Activated CD8-positive, alpha-beta memory T cell treated with anti-CD3 and anti-CD28 coated beads, Interleukin-2, amount 10 ng/mL, durations not matched to agents 7 days and 5 days (primary cell): ENCODE measurements around the gene PGAP1. TPM values are rescaled to one million over a fixed set of nuclear protein-coding genes. Genes with fewer than 3 reads are reported as not detected.
A peak's percentile ranks its signal among the peaks of the same experiment; 100 is the strongest.
"Not testable (repeated sequence)": the region's sequence is repeated elsewhere in the genome, so short reads cannot be mapped to it uniquely, and the experiment has no call there.

Source experiments
- ATAC-seq: fragments of 150-1000 bp; cut with Tn5 transposase; one replicate; pipeline ENCODE4 v1.10.0; 2021; ENCODE audit warnings: moderate library complexity
- CTCF ChIA-PET: fragments of 350-600 bp; sonication (Branson Sonifier 250); formaldehyde crosslinking; loops from one replicate; lab custom pipeline; 2021; ENCODE audit warnings: antibody characterized with exemption; lab: Charles Lee
- DNase-seq: peaks from one replicate; pipeline ENCODE4 v3.0.0-alpha.2; 2020
- H3K27ac Mint-ChIP-seq: one replicate; pipeline ENCODE4 v1.8.0; 2021; ENCODE audit warnings: mild to moderate bottlenecking, mixed read lengths
- H3K27me3 Mint-ChIP-seq: one replicate; pipeline ENCODE4 v1.8.0; 2021; ENCODE audit warnings: mixed read lengths
- H3K36me3 Mint-ChIP-seq: one replicate; pipeline ENCODE4 v1.8.0; 2021; ENCODE audit warnings: mild to moderate bottlenecking, mixed read lengths
- H3K4me1 Mint-ChIP-seq: one replicate; pipeline ENCODE4 v1.8.0; 2021; ENCODE audit warnings: mixed read lengths
- H3K4me3 Mint-ChIP-seq: one replicate; pipeline ENCODE4 v1.8.0; 2021; ENCODE audit warnings: mild to moderate bottlenecking, moderate library complexity, mixed read lengths
- H3K9me3 Mint-ChIP-seq: one replicate; pipeline ENCODE4 v1.8.0; 2022; ENCODE audit warnings: low read depth, mixed read lengths
- total RNA-seq, 2 experiments: library from RNA; stranded (reverse); gene quantifications; one replicate each; pipeline ENCODE4 v1.2.3, GENCODE V29; 2021

The PGAP1 gene
- total RNA-seq, 2 experiments from 2014 or later, result 20.3 to 60.0 TPM

DNA sequence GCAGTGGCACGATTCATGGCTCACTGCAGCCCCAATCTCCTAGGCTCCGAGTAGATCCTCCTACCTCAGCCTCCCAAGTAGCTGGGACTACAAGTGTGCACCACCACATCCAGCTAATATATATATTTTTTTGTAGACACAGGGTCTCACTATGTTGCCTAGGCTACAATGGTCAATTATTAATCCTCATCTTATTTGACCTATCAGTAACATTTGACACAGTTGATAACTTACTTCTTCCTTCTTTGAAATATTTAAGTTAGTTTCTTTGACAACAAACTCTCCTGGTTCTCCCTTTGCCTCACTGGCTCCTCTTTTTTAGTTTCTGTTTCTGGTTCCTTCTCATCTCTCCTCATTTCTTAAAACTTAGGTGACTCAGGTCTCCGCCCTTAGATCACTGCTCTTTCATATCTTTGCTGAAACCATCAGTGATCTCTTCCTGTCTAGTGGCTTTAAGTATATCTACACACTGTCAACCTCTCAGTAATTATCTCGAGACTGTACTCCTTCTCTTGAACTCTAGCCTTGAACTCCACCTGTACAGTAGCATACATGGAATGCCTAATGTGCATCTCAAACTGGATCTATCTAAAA, 11.5 kb downstream of the PGAP1 start:
- Mint-ChIP-seq H3K4me3 (peak overlapping the region; percentile 53), H3K27me3 (no peaks in the 10 kb centered on the region), H3K36me3 (peaks cover 79% of the 10 kb centered on the region), H3K27ac (peak overlapping the region; percentile 98), H3K4me1 (peaks cover 54% of the 10 kb centered on the region), H3K9me3 (peaks cover 15% of the 10 kb centered on the region)
- DNase-seq (peak; percentile 55), ATAC-seq (peak; percentile 99)
- CTCF ChIA-PET, result interaction anchor here (0.7 to 2.5 kb wide), 4 partner anchors 13 to 387 kb away, joined by 3 to 8 read pairs (median 3); no protein-coding TSS in a partner anchor

DNA sequence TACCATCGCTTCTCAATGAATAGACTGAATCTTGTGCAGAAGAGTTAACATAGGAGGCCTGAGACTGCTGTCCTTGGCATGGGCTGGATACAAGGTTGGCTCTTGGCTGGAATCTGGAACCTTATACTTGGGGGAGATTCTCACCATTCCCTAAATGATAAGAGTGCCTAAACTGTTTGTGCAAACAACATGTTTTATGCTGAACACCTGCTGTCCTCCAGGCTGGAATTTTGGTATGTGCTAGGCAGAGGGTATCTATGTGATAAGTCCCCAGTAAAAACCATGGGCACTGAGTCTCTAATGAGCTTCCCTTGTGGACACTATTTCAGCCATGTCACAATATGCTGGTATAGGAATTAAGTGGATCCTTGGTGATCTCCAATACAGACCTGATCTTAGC, 12.8 kb downstream of the PGAP1 start:
- Mint-ChIP-seq H3K27ac (peak overlapping the region; percentile 98), H3K4me3 (no peak overlapping the region), H3K4me1 (peaks cover 42% of the 10 kb centered on the region), H3K36me3 (peaks cover 66% of the 10 kb centered on the region), H3K27me3 (no peaks in the 10 kb centered on the region), H3K9me3 (peaks cover 11% of the 10 kb centered on the region)
- DNase-seq (no peak), ATAC-seq (no peak)
- CTCF ChIA-PET, result no interaction called here

DNA sequence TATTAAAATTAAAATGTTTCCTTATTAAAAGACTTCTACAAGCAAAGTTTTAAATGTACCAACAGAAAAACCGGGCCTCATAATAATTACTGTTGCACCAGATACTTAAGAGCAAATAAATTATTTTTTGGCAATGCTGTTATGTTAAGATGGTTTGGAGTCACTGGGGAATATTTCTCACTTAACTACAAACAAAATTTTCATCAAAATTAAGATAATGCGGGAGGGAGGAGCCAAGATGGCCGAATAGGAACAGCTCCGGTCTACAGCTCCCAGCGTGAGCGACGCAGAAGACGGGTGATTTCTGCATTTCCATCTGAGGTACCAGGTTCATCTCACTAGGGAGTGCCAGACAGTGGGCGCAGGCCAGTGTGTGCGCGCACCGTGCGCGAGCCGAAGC, 21.1 kb downstream of the PGAP1 start:
- ATAC-seq, H3K9me3 Mint-ChIP-seq, H3K27me3 Mint-ChIP-seq, H3K27ac Mint-ChIP-seq, CTCF ChIA-PET, H3K4me3 Mint-ChIP-seq, DNase-seq, H3K4me1 Mint-ChIP-seq: not testable (repeated sequence)
- H3K36me3 Mint-ChIP-seq, result peaks cover 35% of the 10 kb centered on the region

DNA sequence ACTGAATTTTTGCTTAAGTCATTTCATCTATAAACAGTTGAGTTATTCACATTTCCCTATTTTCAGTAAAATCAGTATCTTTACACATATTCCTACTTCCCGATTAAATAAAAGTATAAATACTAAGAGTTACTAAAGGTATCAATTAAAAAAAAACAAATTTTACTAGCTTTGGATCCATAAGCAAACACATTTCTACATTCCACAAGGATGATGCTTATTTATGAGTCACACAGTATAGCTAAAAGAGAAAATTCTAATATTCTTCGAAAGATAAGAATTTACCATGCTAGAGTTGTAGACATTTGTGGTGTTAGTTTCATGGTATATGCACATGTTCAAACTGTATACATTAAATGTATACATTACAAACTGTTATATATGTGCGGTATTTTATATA, 23.7 kb downstream of the PGAP1 start:
- H3K27ac Mint-ChIP-seq, result no peak overlapping the region
- CTCF ChIA-PET, result interaction anchor here (0.7 kb wide), 1 partner anchor 581 kb away, joined by 3 read pairs; no protein-coding TSS in a partner anchor
- H3K9me3 Mint-ChIP-seq, result no peaks in the 10 kb centered on the region
- no peaks in the 10 kb centered on the region for H3K27me3 Mint-ChIP-seq
- peaks cover 47% of the 10 kb centered on the region for H3K36me3 Mint-ChIP-seq
- no peak overlapping the region for H3K4me3 Mint-ChIP-seq
- no peak for DNase-seq
- H3K4me1 Mint-ChIP-seq, result peaks cover 2% of the 10 kb centered on the region
- no peak for ATAC-seq

DNA sequence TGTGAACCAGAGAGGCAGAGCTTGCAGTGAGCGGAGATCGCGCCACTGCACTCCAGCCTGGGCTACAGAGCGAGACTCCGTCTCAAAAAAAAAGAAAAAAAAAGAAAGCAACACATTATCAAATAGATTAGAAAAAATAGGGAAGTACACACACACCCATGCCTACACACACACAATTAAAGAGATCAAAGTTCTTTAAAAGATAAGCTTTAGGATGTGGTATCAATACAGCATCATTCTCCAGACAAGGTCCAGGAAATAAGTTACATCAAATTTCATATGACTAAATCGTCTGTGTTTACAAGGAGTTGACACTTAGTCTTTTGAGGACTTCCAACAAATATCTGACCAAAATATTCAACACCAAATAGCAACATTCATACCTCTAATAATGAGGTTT, 25.7 kb downstream of the PGAP1 start:
- no peaks in the 10 kb centered on the region for H3K27me3 Mint-ChIP-seq
- H3K4me3 Mint-ChIP-seq, result no peak overlapping the region
- no peak for ATAC-seq
- CTCF ChIA-PET, result interaction anchor here (1.3 kb wide), 1 partner anchor 15 kb away, joined by 3 read pairs; no protein-coding TSS in a partner anchor
- H3K36me3 Mint-ChIP-seq, result peaks cover 57% of the 10 kb centered on the region
- H3K4me1 Mint-ChIP-seq, result peaks cover 4% of the 10 kb centered on the region
- H3K9me3 Mint-ChIP-seq, result no peaks in the 10 kb centered on the region
- no peak for DNase-seq
- no peak overlapping the region for H3K27ac Mint-ChIP-seq

DNA sequence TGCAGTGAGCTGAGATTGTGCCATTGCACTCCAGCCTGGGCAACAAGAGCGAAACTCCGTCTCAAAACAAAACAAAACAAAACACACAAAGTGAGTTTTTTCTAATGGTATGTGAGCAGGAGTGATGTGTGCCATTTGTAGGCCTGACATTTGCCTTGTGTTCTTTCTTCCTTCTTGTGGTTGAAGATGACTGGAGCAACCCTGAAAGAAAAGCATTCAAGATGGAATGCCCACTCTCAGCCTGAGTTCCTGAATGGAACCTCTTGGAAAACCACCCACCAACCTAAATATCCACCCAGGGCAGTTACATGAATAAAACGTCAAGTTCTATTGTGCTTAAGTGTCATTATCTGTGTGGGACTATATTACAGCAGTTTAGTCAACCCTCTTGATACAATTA, 26.5 kb downstream of the PGAP1 start:
- no peak for DNase-seq
- Mint-ChIP-seq H3K27me3 (no peaks in the 10 kb centered on the region), H3K4me1 (peaks cover 2% of the 10 kb centered on the region), H3K9me3 (no peaks in the 10 kb centered on the region), H3K36me3 (peaks cover 57% of the 10 kb centered on the region), H3K27ac (no peak overlapping the region), H3K4me3 (no peak overlapping the region)
- ATAC-seq, result no peak
- CTCF ChIA-PET, result no interaction called here

DNA sequence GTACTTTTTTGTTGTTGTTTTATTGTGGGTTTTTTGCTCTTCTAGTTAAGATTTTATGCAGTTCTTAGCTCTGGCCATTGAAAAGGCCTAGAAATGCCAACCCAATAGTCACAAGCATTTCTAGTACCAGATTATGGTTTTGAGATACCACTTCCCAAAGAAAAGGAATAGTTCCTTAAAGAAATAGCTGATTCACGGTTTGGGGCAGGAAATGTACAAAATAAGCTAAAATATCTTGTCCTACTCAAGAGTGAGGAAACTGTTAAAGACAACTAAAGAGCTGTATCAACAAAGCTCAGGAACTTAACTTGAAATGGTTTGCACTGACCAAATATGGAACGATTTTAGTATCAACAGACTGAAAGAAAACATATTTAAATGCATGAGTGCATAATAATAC, 35.4 kb downstream of the PGAP1 start:
- no peaks in the 10 kb centered on the region for H3K9me3 Mint-ChIP-seq
- peak overlapping the region; percentile 5 for H3K27ac Mint-ChIP-seq
- no peaks in the 10 kb centered on the region for H3K27me3 Mint-ChIP-seq
- no peak overlapping the region for H3K4me3 Mint-ChIP-seq
- ATAC-seq (no peak), DNase-seq (no peak)
- CTCF ChIA-PET, result interaction anchor here (0.9 to 1.3 kb wide), 2 partner anchors 13 to 41 kb away, joined by 3 read pairs; no protein-coding TSS in a partner anchor
- H3K36me3 Mint-ChIP-seq, result peaks cover 70% of the 10 kb centered on the region
- no peaks in the 10 kb centered on the region for H3K4me1 Mint-ChIP-seq

DNA sequence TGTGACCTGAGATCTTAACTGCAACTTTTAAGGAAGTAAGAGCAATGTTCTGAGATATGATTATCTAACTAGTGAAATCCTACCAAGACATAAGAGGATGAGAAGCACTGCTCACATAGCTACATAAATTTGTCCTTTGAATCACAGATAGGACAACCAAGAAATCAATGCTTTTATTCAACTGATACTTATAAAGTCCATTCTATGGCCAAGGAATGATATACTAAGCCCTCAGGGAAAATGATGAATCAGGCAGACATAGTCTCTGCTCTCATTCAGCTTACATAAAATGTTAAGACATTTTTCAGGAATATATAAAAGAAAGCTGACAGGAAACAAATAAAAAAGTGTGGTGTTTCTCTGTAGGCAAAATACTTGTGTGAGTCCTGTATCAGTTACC, 39.1 kb downstream of the PGAP1 start:
- H3K36me3 Mint-ChIP-seq, result peaks cover 71% of the 10 kb centered on the region
- ATAC-seq (no peak), DNase-seq (no peak)
- peaks cover 3% of the 10 kb centered on the region for H3K4me1 Mint-ChIP-seq
- CTCF ChIA-PET, result no interaction called here
- no peak overlapping the region for H3K27ac Mint-ChIP-seq
- H3K27me3 Mint-ChIP-seq, result no peaks in the 10 kb centered on the region
- H3K4me3 Mint-ChIP-seq, result no peak overlapping the region
- H3K9me3 Mint-ChIP-seq, result no peaks in the 10 kb centered on the region

DNA sequence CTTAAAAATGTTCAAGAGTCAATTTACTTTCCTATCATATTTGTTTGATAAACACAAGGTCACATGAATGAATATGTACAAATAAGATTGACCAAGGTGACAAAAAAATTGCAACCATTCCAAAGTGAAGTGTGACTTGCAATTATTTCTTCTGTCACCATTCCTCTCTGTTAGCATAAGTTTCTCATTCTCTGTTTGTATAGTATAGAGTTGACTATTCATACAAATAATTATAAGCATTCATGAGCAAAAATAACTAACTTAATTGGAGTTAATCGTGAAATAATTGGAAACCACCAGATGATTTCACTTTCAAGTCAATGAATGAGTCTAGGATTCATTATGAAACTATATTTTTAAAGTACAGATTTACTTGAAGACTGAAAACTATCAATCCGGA, 42.1 kb downstream of the PGAP1 start:
- ATAC-seq, result no peak
- CTCF ChIA-PET, result no interaction called here
- H3K27ac Mint-ChIP-seq, result no peak overlapping the region
- no peaks in the 10 kb centered on the region for H3K27me3 Mint-ChIP-seq
- peaks cover 3% of the 10 kb centered on the region for H3K4me1 Mint-ChIP-seq
- H3K36me3 Mint-ChIP-seq, result peaks cover 75% of the 10 kb centered on the region
- H3K9me3 Mint-ChIP-seq, result no peaks in the 10 kb centered on the region
- no peak for DNase-seq
- no peak overlapping the region for H3K4me3 Mint-ChIP-seq

DNA sequence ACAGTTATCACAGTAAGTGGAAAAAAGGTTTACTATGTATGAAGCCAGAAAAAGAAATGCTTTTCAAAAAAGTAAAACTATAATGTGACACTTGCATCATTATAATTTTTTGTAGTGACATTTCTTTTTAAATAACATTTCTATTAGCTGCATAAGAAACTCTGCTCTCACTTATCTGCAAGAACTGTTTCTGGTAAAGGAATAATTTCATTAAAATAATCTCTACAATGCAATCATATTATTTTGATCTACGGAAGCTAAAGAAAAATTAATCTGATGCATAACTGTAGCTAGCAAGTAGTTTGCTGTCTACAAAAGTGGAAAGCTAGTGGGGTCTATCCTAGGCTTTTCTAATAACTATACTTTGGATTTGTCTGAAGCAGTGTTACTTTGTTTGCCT, 50.1 kb downstream of the PGAP1 start:
- no peak overlapping the region for H3K27ac Mint-ChIP-seq
- H3K9me3 Mint-ChIP-seq, result no peaks in the 10 kb centered on the region
- CTCF ChIA-PET, result no interaction called here

DNA sequence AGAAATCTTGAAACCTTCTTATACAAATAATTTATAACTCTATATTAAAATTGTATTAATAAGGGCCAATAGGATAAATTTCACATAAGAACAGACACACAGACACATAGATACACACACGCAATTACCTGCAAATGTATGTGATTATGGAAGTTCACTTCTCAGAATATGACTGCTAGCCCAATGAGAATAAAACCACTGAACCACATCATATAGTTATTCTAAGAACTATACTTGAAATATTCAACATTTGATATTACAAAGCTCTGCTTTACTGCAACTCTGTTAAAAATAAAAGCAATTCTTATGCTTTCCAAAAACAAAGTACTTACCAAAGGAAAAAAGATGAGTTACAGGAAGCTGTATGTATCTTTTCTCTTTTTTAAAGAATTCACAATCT, 51.1 kb downstream of the PGAP1 start:
- no peaks in the 10 kb centered on the region for H3K27me3 Mint-ChIP-seq
- no peaks in the 10 kb centered on the region for H3K9me3 Mint-ChIP-seq
- H3K4me3 Mint-ChIP-seq, result no peak overlapping the region
- DNase-seq, result no peak
- H3K4me1 Mint-ChIP-seq, result peaks cover 17% of the 10 kb centered on the region
- H3K36me3 Mint-ChIP-seq, result peaks cover 51% of the 10 kb centered on the region
- CTCF ChIA-PET, result no interaction called here
- peak; percentile 20 for ATAC-seq
- no peak overlapping the region for H3K27ac Mint-ChIP-seq

More for the DNA sequence above, 50.1 kb downstream of the PGAP1 start:
- ATAC-seq (no peak), DNase-seq (no peak)
- Mint-ChIP-seq H3K4me3 (no peak overlapping the region), H3K4me1 (peaks cover 17% of the 10 kb centered on the region), H3K36me3 (peaks cover 54% of the 10 kb centered on the region), H3K27me3 (no peaks in the 10 kb centered on the region)

DNA sequence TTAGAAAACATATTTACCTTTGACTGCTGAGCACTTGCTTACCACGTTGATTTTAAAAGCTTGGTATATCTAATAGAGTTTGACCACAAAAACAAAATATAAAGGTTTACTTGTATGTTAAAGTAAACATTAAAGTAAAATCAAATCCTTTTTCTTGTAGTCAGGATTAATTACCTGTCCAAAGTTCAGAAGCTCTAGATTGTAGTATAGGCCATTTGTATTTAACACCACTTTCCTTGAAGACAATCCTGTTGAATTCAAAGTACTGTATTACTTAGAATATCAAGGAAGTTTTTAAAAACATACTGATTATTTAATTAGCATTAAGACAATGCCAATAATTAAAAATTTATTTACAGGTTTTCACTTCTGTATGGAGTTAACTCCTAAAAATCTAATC, 53.0 kb downstream of the PGAP1 start:
- Mint-ChIP-seq H3K36me3 (peaks cover 47% of the 10 kb centered on the region), H3K27ac (no peak overlapping the region), H3K4me1 (peaks cover 15% of the 10 kb centered on the region), H3K4me3 (no peak overlapping the region), H3K27me3 (no peaks in the 10 kb centered on the region), H3K9me3 (no peaks in the 10 kb centered on the region)
- CTCF ChIA-PET, result interaction anchor here (1.0 kb wide), 1 partner anchor 9 kb away, joined by 3 read pairs; no protein-coding TSS in a partner anchor
- DNase-seq, result no peak
- ATAC-seq, result no peak

DNA sequence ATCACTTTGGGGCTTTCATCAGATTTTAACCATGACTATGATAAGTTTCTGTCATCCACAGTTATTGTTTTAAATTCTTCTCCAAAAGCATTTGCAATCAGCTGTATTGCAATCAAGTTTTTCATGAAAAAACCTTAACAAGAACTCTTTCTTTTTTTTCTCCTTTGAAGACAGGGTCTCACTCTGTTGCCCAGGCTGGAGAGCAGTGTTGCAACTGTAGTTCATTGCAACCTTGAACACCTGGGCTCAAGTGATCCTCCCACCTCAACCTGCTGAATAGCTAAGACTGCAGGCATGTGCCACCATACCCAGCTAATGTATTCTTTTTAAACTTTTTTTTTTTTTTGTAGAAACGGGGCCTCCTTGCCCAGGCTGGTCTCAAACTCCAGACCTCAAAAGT, 71.9 kb downstream of the PGAP1 start:
- Mint-ChIP-seq H3K4me1 (peaks cover 19% of the 10 kb centered on the region), H3K27me3 (no peaks in the 10 kb centered on the region), H3K4me3 (no peak overlapping the region), H3K36me3 (peaks cover 58% of the 10 kb centered on the region), H3K9me3 (peaks cover 5% of the 10 kb centered on the region), H3K27ac (no peak overlapping the region)
- DNase-seq (no peak), ATAC-seq (no peak)
- CTCF ChIA-PET, result no interaction called here

DNA sequence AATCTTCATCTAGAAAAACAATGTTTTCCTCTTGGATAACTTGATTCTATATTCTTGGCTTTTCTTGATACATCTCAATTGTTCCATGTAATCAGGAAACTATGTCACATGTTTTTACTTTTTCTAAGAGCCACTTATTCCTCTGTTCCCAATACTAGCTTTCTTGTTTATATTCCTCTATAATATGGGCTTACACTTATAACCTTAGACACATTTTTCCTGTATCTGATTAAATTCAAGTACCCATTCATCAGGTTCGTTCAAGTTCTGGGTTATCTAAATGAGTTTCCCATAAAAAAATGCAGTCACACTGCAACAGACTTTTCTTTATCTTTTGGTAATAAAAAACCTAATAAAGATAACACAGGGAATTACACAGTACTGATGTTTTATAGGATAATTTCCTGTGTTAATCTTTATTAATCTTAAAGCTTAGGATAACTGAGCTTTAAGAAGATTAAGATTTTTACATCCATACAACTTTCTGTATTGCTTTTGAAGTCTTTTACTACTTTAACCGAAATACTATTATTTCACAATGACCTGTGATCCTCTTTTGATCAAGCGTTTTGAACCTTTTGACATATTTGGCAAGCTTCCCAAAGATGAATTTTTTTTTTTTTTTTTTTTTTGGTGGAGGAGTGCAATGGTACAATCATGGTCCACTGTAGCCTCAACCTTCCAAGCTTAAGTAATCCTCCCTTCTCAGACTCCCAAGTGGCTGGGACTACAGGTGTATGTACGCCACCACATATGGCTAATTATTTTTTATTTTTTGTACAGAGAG, 73.0 kb downstream of the PGAP1 start:
- ATAC-seq, result no peak
- CTCF ChIA-PET, result no interaction called here
- peaks cover 49% of the 10 kb centered on the region for H3K36me3 Mint-ChIP-seq
- H3K4me3 Mint-ChIP-seq, result no peak overlapping the region
- no peak for DNase-seq
- H3K9me3 Mint-ChIP-seq, result peaks cover 2% of the 10 kb centered on the region
- H3K27ac Mint-ChIP-seq, result no peak overlapping the region
- H3K27me3 Mint-ChIP-seq, result no peaks in the 10 kb centered on the region
- peaks cover 19% of the 10 kb centered on the region for H3K4me1 Mint-ChIP-seq
